NCI-H524 treated with DMSO at 0.1 percent for 48 hours (cell line): ENCODE data around the gene TRIM3.

Experiments used
- DNase-seq: peaks from one replicate; lab custom pipeline; 2025; lab: John Stamatoyannopoulos, UW

Gene TRIM3

DNA sequence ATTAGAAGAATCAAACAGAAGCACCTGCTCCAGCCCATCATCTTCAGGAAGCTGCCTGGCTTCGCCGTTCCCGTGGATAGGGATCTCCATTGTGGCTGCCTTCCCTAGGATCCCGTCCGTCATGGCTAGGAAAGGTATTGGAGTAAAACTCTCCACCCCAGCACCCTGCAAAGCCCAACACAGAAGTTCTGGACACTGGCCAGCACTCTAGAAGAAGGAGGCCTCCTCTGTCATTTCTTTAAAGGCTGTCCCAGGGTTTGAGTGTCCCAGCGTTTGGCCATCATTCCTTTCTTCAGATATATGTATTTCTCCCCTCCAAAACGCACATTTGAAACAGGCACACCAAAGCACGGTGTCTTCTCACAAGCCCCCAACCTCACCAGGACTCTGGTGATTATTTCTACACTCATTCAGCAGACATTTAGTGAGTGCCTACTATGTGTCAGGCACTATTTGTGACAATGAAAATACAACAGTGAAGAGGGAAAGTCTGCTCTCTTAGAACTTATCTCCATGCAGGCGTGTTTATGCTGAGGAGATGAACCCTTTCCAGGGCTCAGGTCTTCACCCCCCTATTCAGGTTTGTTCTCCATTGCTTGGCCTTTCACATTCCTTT lies 6.7 kb upstream of the TRIM3 start:
- DNase-seq: no peak

DNA sequence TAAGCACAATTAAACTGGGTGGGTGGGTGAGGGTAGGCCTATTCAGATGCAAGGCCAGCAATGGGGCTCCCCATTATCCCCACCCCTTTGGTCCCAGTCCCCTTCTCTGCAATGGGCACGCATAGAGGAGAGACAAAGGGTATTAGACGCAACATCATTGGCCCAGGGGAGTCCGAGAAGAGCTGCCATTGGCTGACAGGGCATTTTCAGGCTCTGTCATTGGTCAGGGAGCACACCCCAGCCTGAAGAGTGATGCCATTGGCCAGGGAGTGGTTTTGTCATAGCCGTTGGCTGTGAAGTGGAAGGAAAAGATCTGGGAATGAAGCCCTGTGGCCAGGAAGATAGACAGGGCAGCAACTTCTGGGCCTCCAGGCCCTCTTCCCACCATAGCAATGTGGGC lies 2.8 kb upstream of the TRIM3 start:
- DNase-seq: no peak

DNA sequence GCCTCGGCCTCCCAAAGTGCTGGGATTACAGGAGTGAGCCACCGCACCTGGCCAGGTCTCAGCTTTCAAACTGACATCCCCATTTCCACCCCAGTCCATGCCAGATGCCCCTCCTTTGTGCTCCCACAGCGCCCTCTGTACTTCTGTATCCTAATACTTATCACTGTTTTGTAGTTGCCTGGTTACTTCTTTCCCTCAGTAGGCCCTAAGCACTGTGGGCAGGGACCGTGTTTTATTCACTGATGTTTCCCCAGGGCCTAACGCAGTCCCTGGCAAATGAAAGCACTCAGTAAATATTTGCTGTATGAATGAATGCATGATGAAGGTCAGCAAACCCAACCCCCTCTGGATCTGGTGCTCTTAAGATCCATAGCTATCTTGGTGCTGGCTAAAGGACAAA lies 2.2 kb upstream of the TRIM3 start:
- no peak for DNase-seq

DNA sequence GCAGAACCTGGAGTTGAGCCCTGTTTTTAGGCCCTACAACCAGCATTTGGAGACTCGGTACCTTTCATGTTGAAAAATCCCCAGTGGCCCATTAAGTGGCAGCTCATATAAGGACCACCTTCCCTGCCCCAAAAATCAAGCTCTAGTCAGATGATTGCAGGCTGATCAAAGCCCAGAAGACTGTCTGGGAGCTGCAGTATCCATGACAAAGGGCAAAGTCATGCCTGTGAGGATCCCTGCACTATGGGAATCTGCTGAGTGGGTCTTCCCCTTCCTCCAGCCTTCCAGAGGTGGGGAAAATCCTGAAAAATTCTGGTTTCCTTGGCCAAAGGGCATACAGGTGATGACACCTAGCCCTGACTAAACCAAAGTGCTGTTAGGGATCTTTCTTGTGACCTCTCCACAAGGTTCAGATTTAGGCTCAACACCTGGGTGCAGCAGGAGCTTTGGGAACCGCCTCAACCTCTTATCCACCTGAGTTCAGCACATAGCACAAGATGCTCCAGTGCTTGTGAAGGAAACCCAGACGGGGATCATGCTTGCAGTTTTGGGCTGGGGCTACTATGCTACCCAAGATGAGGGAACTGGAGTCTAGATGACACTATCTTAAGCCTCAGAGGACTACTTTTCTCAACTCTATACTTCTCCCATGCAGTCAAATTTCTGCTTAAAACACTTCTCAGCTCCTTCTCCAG lies 1.2 kb upstream of the TRIM3 start:
- no peak for DNase-seq

DNA sequence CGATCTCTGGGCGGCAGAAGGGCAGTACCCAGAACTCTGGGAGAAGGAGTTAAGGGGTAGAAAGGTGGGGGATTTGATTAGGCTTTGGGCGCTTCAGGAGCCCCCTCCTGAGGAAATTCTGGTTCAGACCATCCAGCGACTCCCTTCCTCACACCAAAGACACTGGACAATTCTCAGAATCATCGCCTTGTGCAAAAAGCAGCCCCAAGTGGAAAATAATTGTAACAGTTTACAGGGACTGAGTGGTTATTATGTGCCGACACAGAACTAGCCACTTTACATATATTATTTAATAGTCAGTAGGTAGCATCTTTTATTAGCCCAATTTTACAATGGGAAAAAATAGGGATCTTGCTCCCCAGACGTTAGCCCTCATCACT lies 662 bp upstream of the TRIM3 start:
- no peak for DNase-seq

DNA sequence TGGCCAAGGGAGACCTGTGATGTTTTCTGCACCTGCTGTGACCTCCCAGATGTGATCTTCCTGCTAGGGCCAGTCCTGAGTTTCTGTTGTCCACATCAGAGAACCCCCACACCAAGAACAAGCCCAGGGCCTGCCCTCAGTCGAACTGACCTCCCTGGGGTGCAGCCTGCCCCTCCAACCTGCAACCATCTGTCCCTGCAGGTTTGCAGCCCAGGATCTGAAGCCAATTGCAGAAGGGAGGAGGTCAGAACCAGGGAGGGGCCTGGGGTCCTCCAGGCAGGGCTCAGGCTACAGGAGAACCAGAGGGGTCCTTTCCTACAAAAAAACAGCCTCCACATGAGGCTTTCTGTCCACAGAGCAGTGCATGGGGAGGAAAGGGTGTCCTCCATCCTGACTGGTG lies 807 bp downstream of the TRIM3 start:
- no peak for DNase-seq

DNA sequence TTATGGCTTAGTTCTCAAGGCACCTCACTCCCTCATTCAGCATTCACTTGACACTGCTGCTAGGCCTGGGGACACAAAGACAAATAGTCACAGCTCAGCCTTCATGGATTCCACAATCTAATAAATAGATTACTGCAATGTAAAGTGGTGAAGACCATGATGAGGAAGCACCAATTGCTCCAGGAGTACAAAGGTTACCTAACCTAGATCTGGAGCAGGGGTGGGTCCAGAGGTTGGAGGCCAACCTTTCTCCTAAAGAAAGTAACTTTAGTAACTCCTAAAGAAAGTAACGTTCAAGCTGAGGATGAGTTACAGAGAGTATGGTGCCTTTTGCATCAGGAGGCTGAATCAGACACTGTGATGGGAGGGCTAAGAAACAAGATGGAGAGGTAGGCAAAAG lies 4.1 kb downstream of the TRIM3 start:
- DNase-seq: no peak

DNA sequence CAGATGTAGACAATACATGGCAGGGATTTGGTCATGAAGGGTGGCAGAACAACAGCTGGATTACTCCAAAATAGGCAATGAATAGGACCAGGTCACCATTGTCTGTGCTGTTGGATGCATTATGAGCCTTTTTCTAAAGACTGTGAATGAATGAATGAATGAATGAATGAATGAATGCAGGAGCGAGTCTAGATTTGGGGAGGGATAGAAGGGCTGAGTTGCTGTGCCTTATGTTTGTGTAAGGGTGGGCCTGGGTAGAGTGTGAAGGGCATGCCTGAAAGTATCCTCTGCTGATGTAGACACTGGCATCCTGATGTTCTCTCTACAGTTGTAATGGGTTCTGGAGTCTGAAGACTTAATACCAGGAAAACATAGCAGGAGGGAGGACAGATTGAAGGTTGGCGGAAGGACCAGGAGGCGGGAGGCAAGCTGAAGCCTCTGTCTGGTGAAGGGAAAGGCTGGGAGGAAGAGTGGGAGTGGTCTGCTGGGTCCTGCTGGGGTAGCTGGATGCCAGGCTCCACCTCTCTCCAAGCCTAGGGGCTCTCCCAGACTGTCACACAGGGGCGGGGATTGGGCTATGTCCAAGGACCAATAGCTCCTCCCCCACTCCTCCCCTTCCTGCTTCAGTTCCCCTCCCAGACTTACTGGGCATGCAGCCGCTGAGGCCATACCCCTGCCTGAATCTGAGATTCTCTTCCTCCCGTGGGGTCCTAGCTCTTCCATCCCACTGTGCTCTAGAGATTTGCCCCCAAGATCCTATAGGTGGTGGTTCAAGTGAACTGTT lies 4.8 kb downstream of the TRIM3 start:
- no peak for DNase-seq

DNA sequence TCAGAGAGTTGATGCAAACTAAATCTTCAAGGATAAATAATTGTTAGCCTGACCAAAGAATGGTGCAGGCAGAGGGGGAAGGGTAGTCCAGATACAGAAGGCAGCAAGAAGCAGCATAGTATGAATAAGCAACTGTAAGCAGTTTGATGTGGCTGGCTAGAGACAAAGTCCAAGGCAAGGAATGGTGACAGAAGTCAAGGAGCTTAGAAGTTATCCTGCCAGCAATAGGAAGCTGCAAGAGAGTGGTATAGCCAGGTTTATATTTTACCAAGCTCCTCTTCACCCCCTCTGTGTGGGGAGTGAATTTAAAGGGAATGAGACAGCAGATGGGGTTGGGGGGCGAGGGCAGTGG lies 14.7 kb downstream of the TRIM3 start:
- DNase-seq: no peak

DNA sequence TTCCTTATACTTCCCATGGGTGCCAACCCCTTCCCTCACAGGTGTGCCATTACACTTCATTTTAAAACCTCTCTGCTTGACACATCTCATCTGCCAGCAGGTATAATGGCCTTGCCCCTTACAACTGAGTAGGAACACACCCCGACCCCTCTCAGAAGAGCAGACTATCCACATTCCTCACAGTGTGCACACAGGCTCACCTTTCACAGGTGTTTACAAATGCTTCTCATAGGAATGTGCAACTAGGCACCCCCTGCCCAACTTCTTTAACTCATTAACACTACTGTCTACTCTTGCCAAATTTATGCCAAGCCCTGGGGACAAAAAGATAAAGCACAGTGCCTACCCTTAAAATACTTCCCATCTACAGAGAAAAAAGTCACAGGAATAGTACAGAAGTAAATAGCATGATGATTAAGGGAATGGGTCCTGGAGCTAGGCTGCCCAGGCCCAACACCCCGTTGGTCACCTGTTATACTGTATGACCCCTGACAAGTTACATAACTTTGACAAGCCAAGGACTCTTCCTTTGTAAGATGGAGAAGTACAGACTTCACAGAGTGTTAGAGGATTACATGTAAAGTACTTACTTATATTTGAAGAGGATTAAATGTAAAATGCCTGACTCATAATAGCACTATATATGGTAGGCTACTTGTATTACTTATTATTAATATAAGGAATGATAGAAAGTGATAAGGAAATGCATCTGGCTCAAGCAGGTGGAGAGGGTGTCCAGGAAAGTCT lies 15.2 kb downstream of the TRIM3 start:
- no peak for DNase-seq

DNA sequence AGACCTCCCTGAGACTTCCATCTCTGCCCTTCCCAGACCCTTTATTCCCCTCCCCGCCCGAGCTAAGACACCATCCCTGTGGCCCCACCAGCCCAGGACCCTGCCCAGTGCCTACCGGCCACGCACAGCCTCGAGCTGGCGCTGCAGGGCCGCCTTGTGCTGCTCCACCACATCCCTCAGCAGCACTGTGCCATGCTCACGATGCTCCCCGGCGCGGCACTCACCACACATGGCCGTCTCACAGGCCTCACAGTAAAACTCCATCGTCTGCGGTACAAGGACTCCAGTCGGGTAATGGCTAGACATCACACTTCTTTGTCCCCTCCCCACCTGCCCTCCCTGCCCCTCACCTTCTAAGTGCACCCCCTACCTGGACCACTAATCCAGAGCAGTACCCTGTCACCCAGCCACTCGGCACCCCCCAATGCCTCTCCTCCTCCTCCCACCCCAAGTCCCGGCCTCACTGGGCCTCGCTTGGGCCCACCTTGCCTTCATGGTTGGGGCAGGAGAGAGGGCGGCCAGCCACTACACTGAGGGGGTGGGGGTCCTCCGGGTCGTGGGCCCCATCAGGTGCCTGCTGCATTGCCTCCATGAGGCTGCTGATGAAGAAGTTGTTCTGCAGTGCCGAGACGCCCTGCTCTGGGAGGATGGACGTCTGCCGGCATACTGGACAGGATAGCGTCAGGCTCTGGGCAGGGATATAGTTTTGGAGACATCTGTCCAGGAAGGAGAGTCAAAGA lies 16.0 kb downstream of the TRIM3 start:
- no peak for DNase-seq

DNA sequence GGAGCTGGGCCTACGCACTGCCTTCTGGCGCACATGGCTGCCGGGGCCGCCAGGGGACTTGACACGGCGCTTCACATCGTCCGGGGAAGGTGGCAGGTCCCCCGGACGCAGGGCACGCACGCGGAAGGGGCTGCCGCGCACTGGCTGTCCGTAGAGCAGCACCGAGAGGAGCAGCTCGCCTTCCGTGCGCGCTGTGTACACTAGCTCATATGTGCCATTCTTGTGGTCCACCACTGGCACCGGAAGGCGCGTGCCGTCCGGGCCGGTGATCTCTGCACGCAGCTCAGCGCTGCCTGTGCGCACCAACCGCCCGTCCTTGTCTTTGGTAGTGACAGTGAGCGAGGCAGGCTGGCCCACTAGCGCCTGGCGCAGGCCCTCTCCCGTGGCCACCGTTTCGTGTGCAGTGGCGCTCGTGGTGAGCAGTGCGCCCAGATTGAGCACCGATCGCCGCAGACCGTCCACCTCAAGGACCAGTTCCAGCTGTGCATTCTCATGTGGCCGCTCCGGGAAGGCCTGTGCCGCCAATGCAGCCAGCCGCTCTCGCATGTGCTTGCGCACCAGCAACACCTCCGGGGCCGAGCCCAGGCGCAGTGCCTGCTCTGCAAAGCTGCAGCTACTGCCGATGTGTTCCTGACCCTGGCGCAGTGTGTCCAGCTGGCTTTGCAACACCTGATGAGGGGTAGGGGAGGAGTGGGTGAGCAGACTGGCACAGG lies 17.2 kb downstream of the TRIM3 start:
- no peak for DNase-seq

DNA sequence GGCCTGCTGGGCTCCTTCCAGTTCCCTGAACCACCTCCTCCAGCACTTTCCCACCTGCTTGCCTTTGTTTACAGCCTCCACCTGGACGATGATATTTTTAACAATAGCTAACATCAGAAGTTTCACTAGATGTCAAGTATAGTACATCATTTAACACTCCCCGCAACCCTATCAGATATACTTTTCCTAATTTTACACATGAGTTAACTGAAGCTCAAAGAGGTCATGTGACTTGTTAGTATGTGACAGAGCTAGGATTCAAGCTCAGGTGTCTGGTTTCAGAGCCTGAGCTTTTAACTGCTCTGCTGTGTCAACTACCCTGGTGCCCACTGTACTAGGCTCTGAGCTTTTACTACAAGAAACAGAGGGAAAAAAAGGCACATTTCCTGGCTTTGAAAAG lies 18.7 kb downstream of the TRIM3 start:
- no peak for DNase-seq

DNA sequence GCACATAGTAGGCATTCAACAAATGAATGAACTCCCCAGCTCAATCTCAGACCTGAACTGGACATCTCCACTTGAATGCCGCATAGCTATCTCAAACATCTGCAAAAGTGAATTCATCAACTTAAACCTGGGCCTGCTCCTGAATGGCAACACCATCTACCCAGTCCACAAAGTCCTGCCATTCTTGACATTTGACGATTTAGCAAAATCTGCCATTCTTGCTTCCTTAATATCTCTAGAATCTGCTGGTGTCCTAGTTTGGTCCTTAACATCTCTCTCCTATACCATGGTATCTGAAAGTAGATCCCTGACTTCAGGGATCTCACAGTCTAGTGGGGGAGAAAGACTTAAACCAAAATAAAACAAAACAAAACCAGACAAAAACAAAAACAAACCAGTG lies 20.6 kb downstream of the TRIM3 start:
- DNase-seq: no peak

DNA sequence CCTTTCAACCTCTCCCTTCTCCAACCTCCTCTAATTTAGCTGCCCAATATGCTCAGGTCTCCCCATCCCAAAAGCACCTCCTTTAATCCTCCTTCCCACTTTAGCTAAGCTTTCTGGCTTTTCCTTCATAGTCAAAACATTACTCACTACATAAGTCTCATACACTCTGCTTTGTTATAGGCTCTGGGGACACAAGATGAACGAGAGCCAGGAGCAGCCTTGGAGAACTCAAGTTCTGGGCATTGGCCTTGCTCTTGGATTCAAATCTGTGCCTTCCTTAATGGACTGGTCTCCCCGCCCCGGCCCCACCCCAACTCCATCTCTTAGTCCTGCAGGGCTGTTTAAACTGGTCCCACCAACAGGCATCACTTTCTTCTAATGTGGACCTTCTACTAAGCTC lies 21.5 kb downstream of the TRIM3 start:
- no peak for DNase-seq

DNA sequence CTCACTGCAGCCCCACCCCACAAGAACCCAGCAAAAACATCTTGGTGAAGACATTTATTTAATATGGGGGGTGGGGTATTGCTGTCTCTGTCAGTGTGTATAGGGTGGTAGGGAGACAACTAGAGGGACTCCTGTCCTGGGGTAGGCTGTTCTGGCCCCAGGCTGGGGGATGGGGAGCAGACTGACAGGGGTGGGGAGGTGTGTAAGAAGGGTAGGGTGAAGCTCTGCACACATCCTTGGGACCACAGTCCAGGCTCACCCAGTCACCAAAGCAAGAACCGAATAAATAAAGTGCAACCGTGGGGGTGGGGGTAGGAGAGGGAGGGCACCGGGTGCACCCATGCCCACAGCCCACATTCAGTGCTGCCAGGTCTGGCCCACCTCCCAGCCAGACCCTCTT lies 25.2 kb downstream of the TRIM3 start:
- no peak for DNase-seq

DNA sequence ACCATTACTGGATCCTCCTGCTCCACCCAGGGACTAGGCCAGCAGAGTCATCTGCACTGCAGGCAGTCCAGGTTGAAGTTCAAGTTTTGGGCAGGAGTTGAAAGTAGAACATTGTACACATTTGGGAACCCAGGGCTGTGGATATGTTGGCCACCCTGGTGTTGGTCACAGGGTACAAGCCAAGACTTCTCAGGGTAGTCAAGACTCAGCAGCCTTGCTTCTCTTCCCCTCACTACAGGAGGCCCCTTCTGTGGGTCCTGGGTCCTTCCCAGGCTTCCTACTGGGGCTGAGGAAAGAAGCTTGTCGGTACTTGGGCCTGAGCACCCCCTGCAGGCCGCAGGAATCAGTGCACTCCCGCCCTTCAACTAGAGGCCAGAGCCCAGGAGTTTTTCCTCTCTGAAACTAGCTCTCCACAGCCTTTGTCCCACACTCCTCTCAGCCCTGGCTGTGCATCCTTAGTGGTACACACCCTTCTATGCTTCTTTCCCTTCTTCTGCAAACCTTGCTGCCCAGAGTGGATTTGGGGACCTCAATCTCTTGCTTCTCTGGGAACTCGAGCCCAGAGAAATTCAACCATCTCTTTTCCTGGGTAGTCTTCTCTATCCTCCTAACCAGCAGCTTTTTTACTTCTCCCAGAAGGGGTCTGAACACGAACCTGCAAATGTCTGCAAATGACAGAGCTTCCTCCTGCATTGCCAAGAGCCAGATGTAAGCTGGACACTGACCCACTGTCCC lies 30.3 kb downstream of the TRIM3 start:
- DNase-seq: no peak

DNA sequence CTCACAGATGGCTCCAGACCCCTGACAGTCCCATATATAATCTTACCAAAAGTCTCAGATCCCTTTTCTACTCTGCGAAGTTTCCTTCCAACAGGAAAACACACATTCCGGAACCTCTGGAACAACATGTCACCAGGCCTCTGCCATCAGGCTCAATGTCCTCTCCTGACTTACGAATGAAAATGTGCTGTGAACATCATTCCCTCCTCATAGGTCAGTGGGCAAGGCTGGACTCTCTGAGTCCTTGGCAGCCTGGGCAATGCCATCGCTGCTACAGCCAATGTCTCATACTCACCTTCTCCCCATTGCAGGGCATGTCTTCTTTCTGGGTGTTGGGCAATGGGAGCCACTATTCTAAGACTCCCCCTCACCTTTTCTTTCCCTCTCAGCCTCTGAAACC lies 31.3 kb downstream of the TRIM3 start:
- no peak for DNase-seq

DNA sequence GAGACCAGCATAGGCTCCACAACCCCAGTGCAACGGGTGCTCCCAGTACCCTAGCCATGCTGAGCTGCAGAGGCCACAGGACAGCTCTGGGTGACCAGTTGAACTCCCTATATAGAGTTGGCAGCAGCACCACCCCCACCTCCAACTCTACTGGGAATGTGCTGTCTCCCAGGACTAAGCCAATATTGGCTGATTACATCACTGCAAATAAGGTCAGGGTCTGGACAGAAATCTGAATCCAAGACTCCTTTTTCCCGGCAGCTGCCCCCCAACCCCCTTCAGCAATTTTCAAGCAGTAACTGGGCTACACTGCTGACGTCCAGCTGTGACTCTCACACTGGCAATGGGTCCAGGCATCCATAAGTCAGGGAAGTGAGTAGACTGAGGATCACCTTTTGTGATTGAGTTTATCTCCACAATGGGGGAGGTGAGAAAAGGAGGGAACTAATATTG lies 32.8 kb downstream of the TRIM3 start, which contains the start of gene HPX:
HPX (minus strand) TSS at position 82 of the 453 bp plus-strand sequence; CDS start at position 58, 24 bp downstream.
- no peak for DNase-seq

DNA sequence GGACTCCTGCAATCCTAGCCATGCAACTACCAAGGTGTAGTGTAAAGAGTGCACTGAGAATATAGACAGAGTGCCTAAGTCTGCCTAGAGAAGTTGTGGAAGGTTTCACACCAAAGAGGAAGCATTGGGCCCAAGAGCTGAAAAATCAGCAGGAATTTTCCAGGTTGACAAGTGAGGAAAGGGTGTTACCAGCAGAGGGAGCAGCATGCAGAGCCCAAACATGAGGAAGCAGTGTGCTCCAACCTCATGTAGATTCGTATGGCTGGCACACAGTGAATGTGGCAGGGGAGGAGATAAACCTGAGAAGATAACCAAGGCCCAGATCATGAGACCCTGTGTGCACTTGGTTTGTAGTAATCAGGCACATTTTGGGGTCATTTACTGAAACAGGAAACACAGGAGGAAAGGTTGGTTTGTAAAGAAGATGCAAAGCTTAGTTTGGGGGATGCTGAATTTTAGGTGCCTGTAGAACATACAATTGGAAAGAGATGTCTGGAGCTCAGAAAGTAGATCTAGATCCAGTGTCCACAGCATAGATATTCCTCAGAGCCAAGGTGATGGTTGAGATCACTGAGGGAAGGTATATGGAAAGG lies 34.7 kb downstream of the TRIM3 start:
- DNase-seq: no peak
